ENCODE results near the gene NAGPA.

NAGPA gene

DNA sequence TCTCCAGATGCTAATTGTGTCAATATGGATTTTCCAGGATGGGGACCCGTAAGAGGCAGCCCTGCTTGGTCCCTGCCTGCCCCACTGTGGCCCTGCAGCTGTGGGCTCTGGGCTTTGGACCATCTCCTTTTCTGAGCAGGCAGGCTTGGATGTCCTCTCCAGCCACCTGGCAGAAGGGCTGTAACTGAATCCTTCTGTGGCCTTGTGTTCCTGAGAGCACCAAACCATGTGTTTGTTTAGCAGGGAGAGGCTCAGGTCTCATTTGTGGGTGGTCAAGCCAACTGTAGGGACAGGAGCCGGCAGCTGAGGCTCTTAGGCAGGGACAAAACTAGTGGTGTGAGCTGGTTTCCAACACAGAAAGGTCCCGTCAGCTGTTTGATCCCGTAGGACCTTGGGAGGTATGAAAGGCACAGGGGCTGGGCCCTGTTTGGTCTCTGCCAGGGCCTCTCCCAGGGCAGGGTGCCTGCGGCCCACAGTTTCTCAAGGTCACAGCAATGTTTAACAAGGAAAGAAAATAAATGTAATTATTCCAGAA is 57.1 kb downstream of the NAGPA start:
- DNase-seq (ENCODE audit: low read depth in 2 of 2, low spot score in 1 of 2), result no peak

DNA sequence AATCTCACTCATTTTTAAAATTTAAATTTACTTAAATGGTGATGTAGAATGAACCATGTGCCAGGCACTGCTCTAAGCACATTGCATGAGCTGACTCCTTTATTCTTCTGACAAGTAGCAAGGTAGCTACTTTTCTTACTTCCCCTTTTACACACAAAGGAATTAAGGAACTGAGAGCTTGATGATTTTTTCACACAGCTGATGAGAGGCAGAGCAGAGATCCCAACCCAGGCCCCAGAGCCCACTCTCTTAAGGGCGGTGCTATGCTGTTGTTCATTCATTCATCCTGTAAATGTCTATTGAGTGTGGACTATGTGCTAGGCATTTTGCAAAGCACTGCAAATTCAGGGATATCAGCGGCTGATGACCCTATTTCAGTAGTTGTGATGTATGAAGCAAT is 57.7 kb downstream of the NAGPA start:
- no peak for DNase-seq (ENCODE audit: low read depth in 2 of 2, low spot score in 1 of 2)

Measured in stimulated activated CD8-positive, alpha-beta memory T cell treated with anti-CD3 and anti-CD28 coated beads, Interleukin-4, amount 100 ng/mL, for 4 hours (primary cell).